GM12878 (cell line): ENCODE results near the gene GNAQ. TPM values are rescaled to one million over a fixed set of nuclear protein-coding genes. Genes with fewer than 3 reads are reported as not detected.
A peak's percentile ranks its signal among the peaks of the same experiment; 100 is the strongest.

Source experiments
- ATAC-seq: fragments of 200-7000 bp; cut with Tn5 transposase; 3 replicates; pipeline ENCODE4 v1.9.1; 2020; ENCODE audit warnings: mild to moderate bottlenecking, moderate library complexity
- BruUV-seq: library from RNA; stranded (reverse); fragments of 400-500 nt; replicated peaks from 2 replicates; lab custom pipeline; 2021; lab: Mats Ljungman, UMichigan
- CTCF ChIA-PET: fragments of 300-600 bp; sonication (Branson Sonifier 250); formaldehyde crosslinking; extraction: SDS; loops from one replicate; lab custom pipeline; 2021; ENCODE audit warnings: inconsistent platforms; lab: Yijun Ruan, JAX
- POLR2A ChIA-PET: fragments of 350-600 bp; formaldehyde crosslinking; extraction: SDS; loops from one replicate; lab custom pipeline; 2021; ENCODE audit warnings: inconsistent platforms; lab: Charles Lee
- RAD21 ChIA-PET: fragments of 300-600 bp; sonication (Branson Sonifier 250); formaldehyde crosslinking; loops from one replicate; lab custom pipeline; 2023; ENCODE audit warnings: antibody characterized with exemption; ENCODE audit not compliant: unreplicated experiment; lab: Charles Lee
- SMC1A ChIA-PET: fragments of 300-600 bp; sonication (Branson Sonifier 250); formaldehyde crosslinking; loops from one replicate; lab custom pipeline; 2023; ENCODE audit not compliant: unreplicated experiment, uncharacterized antibody; lab: Charles Lee
- DNase-seq: peaks from one replicate; pipeline ENCODE4 v3.0.0-alpha.2; 2011; ENCODE audit warnings: low read depth, low spot score
- FAIRE-seq: peaks from 3 replicates; lab custom pipeline; 2011; peaks lifted over from hg19 to GRCh38; lab: Jason Lieb, UNC
- H2AFZ ChIP-seq: 2 replicates; pipeline ENCODE4 v1.6.0; 2011; ENCODE audit warnings: low read depth, low read length, control low read depth; ENCODE audit not compliant: control insufficient read depth
- H3K27ac ChIP-seq: 2 replicates; pipeline ENCODE4 v1.5.1; 2011; ENCODE audit warnings: control low read depth; ENCODE audit not compliant: control insufficient read depth, insufficient read depth
- H3K27me3 ChIP-seq, 2 experiments: replicated peaks in 1 of 2; 2 replicates each; pipeline versions ENCODE4 v1.6.0 to v1.6.1; 2011; ENCODE audit warnings: low read length in 1 of 2; ENCODE audit not compliant: control insufficient read depth in 2 of 2, insufficient read depth in 2 of 2
- H3K36me3 ChIP-seq, 2 experiments: 2 replicates each; pipeline ENCODE4 v1.5.1; 2011; ENCODE audit warnings: low read length in 1 of 2; ENCODE audit not compliant: control insufficient read depth in 2 of 2, insufficient read depth in 2 of 2
- H3K4me1 ChIP-seq: 2 replicates; pipeline ENCODE4 v1.6.1; 2011; ENCODE audit warnings: mild to moderate bottlenecking, low read length, moderate library complexity, mixed read lengths; ENCODE audit not compliant: control insufficient read depth, insufficient read depth
- H3K4me2 ChIP-seq: 2 replicates; pipeline ENCODE4 v1.6.0; 2011; ENCODE audit warnings: control low read depth; ENCODE audit not compliant: control insufficient read depth, insufficient read depth
- H3K4me3 ChIP-seq: fragments of 200-600 bp; sonication (generic); 2 replicates; pipeline ENCODE4 v1.5.1; 2016
- H3K79me2 ChIP-seq: 2 replicates; pipeline ENCODE4 v1.6.0; 2011; ENCODE audit warnings: low read length; ENCODE audit not compliant: control insufficient read depth, insufficient read depth
- H3K9ac ChIP-seq: 2 replicates; pipeline ENCODE4 v1.8.0; 2011; ENCODE audit warnings: low read length, control low read depth, mixed read lengths; ENCODE audit not compliant: control insufficient read depth, insufficient read depth
- H3K9me3 ChIP-seq: replicated peaks from 3 replicates; pipeline ENCODE4 v1.5.1; 2011; ENCODE audit warnings: mild to moderate bottlenecking, low read length; ENCODE audit not compliant: control insufficient read depth, insufficient read depth
- H4K20me1 ChIP-seq: 2 replicates; pipeline ENCODE4 v1.6.0; 2011; ENCODE audit not compliant: control insufficient read depth, insufficient read depth
- BHLHE40 ChIP-seq, 2 experiments: fragments of 450-650 bp in 1 of 2; IDR thresholded peaks; 2 replicates each; pipeline ENCODE4 v1.6.1; 2011 to 2017; ENCODE audit warnings: low read depth in 2 of 2, borderline replicate concordance in 1 of 2, improper control_type of control experiment in 1 of 2, low read length in 1 of 2, mild to moderate bottlenecking in 1 of 2
- CHD4 ChIP-seq: fragments of 200-600 bp; sonication (generic); IDR thresholded peaks from 2 replicates; pipeline ENCODE4 v1.6.1; 2016; ENCODE audit warnings: mild to moderate bottlenecking
- IRF3 ChIP-seq: fragments of 450-650 bp; IDR thresholded peaks from 2 replicates; pipeline ENCODE4 v1.6.1; 2014; ENCODE audit warnings: mild to moderate bottlenecking
- RAD51 ChIP-seq: fragments of 450-650 bp; IDR thresholded peaks from 2 replicates; pipeline ENCODE4 v1.6.1; 2016; ENCODE audit warnings: moderate library complexity, mild to moderate bottlenecking, inconsistent platforms
- SREBF2 ChIP-seq: IDR thresholded peaks from 2 replicates; pipeline ENCODE4 v1.6.1; 2012; ENCODE audit warnings: mild to moderate bottlenecking, low read length
- ZNF384 ChIP-seq: IDR thresholded peaks from 2 replicates; pipeline ENCODE4 v1.6.1; 2012; ENCODE audit warnings: low read depth, mild to moderate bottlenecking, low read length, improper control_type of control experiment, borderline replicate concordance
- WGBS: methylation state at CpG from one replicate; pipeline ENCODE4 v1.1.6; 2016; ENCODE audit warnings: low lambda C conversion rate; ENCODE audit not compliant: insufficient replicate concordance, insufficient coverage; ENCODE audit errors: missing lambda C conversion rate; 5-methylcytosine and 5-hydroxymethylcytosine counted together
- in situ Hi-C: fragments of 300-500 bp; cut with MboI; formaldehyde crosslinking; loops from 9 replicates; pipeline ENCODE4 v1.14.3; 2018; ENCODE audit warnings: mixed read lengths
- intact Hi-C: fragments of 100-400 bp; cut with micrococcal nuclease; formaldehyde crosslinking; loops from one replicate; pipeline ENCODE4 v1.14.2; 2022; ENCODE audit not compliant: unreplicated experiment
- polyA plus RNA-seq, 11 experiments: library from polyadenylated mRNA; depleted of rRNA in 4 of 11; unstranded in 6 of 11; stranded (reverse) in 5 of 11; fragments of >200 nt; fragmentation: Nextera tagmentation in 4 of 11; fragmentation: Illumina TruSeq in 1 of 11; extraction: Ambion mirVana in 4 of 11; extraction: Trizol in 1 of 11; gene quantifications; 1 replicate in 1 of 11; 2 replicates in 10 of 11; pipeline versions ENCODE4 v1.2.1 to v1.2.3, GENCODE V29; 2011 to 2016; ENCODE audit warnings: inconsistent platforms in 2 of 11, missing spikeins in 2 of 11, low read depth in 1 of 11
- total RNA-seq, 4 experiments: library from RNA; depleted of rRNA in 3 of 4; stranded (reverse); fragments of >200 nt in 3 of 4; fragmentation: Illumina TruSeq in 1 of 4; extraction: Trizol in 1 of 4; gene quantifications; 2 replicates each; pipeline versions ENCODE4 v1.2.1 to v1.2.3, GENCODE V29; 2013 to 2021

Gene GNAQ
- total and polyA plus RNA-seq, 10 of the 15 experiments (the other 5 are each of a cell fraction or from before 2014, with no cell fraction given), result 0.15 to 47.2 (median 0.49) TPM

DNA sequence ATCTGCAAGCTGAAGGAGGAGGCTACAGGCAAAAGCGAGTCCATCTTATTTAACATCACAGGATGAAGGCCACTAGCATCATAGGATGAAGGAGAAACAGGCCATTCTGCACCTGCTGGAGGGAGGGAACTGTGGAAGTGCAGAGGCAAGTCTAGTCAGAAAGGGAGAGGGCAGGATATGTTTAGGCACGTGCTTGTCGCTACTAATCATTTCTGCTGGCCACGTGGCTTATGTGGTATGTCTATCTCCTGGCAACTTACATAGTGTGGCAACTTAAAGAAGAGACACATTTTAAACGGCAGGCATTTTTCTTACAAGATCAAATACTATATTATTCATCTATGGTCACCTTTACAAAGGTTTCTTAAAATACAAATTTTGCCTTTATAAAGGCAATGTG is 74.0 kb downstream of the GNAQ start:
- CTCF ChIA-PET, result interaction anchor here (1.8 kb wide), 1 partner anchor 40 kb away, joined by 4 read pairs; no protein-coding TSS in a partner anchor
- Histone ChIP-seq H3K9ac (no peak overlapping the region), H4K20me1 (no peaks in the 10 kb centered on the region), H2AFZ (no peak overlapping the region), H3K27ac (no peak overlapping the region), H3K9me3 (no peaks in the 10 kb centered on the region), H3K36me3 (no peaks in the 10 kb centered on the region), H3K79me2 (no peaks in the 10 kb centered on the region), H3K27me3 (peaks cover 0 to 3% of the 10 kb centered on the region in 2 experiments; a peak in 1 of 4 replicates), H3K4me1 (no peaks in the 10 kb centered on the region), H3K4me2 (no peak overlapping the region), H3K4me3 (no peak overlapping the region)
- ATAC-seq (peak; percentile 36), DNase-seq (no peak), FAIRE-seq (no peak)
- intact Hi-C loops (no loop called here), in situ Hi-C loops (no loop called here)
- SMC1A ChIA-PET, result interaction anchor here (0.8 to 1.7 kb wide), 2 partner anchors 61 to 130 kb away, joined by 4 to 5 read pairs; no protein-coding TSS in a partner anchor
- POLR2A ChIA-PET, result interaction anchor here (1.0 to 2.2 kb wide), 2 partner anchors 10 to 13 kb away, joined by 4 to 7 read pairs; no protein-coding TSS in a partner anchor
- RAD21 ChIA-PET, result interaction anchor here (0.7 kb wide), 1 partner anchor 8 kb away, joined by 3 read pairs; no protein-coding TSS in a partner anchor
- BruUV-seq, result no TSS peak
- TF ChIP-seq SREBF2, result no peak
- no peak for TF ChIP-seq IRF3
- TF ChIP-seq RAD51, result 0 out of 2 replicates have a peak, but pooled peaks have one; percentile 16
- no peak for TF ChIP-seq ZNF384
- TF ChIP-seq CHD4, result no peak
- TF ChIP-seq BHLHE40 (IDR thresholded peaks at IDR 0.05; ENCODE audit: borderline replicate concordance in 1 of 2, low read depth in 2 of 2, low read length in 1 of 2), result peak in 1 of 2 experiments; percentile 74; a peak in 2 of 4 replicates
- 12% methylated on average over 5 of the region's 5 CpGs for WGBS
